LNCAP (cell line): Measurements from ENCODE around the gene PPM1J.

ENCODE experiments used
- CTCF ChIP-seq: fragments of 450-650 bp; IDR thresholded peaks from 2 replicates; pipeline ENCODE4 v1.5.1; 2017; ENCODE audit warnings: mild to moderate bottlenecking

PPM1J gene

DNA sequence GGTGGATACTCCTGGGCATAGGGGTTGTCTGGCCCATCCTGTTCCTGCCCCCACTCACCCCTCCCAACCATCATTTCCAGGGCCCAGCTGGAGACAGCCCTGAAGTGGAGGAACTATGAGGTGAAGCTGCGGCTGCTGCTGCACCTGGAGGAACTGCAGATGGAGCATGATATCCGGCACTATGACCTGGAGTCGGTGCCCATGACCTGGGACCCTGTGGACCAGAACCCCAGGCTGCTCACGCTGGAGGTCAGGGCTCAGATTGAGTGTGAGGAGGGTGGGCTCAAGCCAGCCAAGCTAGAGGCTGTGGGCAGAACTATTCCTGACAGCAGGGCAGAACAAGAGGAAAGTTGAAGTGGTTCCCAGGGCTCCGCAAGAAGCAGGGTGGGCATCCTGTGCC lies 22.5 kb downstream of the PPM1J start:
- TF ChIP-seq CTCF = no peak

- TF ChIP-seq CTCF = no peak
Observed at GRCh38 chr1:112689842-112690237, 25.3 kb downstream of the PPM1J start.

- TF ChIP-seq CTCF = no peak
Observed at GRCh38 chr1:112689196-112689841, 25.8 kb downstream of the PPM1J start.

DNA sequence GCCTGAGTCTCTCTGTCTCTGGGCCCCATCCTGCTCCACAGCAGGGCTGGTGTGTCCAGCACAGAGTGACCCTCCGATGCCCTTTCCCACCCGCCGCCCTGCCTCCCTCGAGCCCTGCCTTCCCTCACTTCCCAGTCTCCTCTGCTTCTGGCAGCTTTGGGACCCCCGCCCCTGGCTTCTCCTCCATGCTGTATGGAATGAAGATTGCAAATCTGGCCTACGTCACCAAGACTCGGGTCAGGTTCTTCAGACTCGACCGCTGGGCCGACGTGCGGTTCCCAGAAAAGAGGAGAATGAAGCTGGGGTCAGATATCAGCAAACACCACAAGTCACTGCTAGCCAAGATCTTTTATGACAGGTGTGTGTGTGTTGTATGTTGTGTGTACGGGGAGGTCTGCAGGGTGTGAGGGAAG lies 26.3 kb downstream of the PPM1J start:
- TF ChIP-seq CTCF = no peak

GRCh38 chr1:112687785-112688496 lies 27.2 kb downstream of the PPM1J start:
- no peak for TF ChIP-seq CTCF

- TF ChIP-seq CTCF = no peak
Observed at GRCh38 chr1:112687361-112687760, 27.8 kb downstream of the PPM1J start.

- no peak for TF ChIP-seq CTCF
Observed at GRCh38 chr1:112686835-112687234, 28.3 kb downstream of the PPM1J start.

DNA sequence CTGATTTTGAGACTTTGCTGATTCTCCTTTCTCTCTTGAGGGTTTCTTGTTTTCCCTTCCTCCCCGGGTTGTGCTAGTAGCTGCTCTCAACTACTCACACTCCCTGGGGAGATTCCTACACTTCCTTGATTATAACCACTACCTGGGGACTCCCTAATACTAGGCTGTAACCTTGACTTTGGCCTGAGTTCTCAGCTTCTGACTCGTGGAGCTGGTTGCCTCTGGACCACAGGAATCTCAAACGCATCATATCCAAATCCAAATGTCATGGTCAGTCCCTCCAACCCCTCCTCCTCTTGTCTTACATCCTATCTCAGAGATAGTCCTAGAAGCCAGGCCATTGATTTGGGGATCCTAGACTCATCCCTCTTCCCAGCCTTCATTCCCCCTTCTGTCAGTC lies 28.7 kb downstream of the PPM1J start:
- no peak for TF ChIP-seq CTCF
